Activated naive CD4-positive, alpha-beta T cell treated with anti-CD3 and anti-CD28 coated beads for 36 hours (primary cell): ENCODE measurements around the gene CGN. TPM values are rescaled to one million over a fixed set of nuclear protein-coding genes. Genes with fewer than 3 reads are reported as not detected.
"Not testable (repeated sequence)": the region's sequence is repeated elsewhere in the genome, so short reads cannot be mapped to it uniquely, and the experiment has no call there.

Source experiments
- CTCF ChIA-PET: fragments of 350-600 bp; sonication (Branson Sonifier 250); formaldehyde crosslinking; loops from one replicate; lab custom pipeline; 2021; ENCODE audit warnings: antibody characterized with exemption; lab: Charles Lee
- DNase-seq: peaks from one replicate; pipeline ENCODE4 v3.0.0-alpha.2; 2020
- H3K27ac Mint-ChIP-seq: one replicate; pipeline ENCODE4 v1.8.0; 2021; ENCODE audit warnings: mild to moderate bottlenecking, mixed read lengths
- H3K27me3 Mint-ChIP-seq: one replicate; pipeline ENCODE4 v1.8.0; 2021; ENCODE audit warnings: low read depth, mixed read lengths
- H3K36me3 Mint-ChIP-seq: one replicate; pipeline ENCODE4 v1.8.0; 2021; ENCODE audit warnings: low read depth, mixed read lengths
- H3K4me1 Mint-ChIP-seq: one replicate; pipeline ENCODE4 v1.8.0; 2021; ENCODE audit warnings: low read depth, mixed read lengths
- H3K4me3 Mint-ChIP-seq: one replicate; pipeline ENCODE4 v1.8.0; 2021; ENCODE audit warnings: mild to moderate bottlenecking, moderate library complexity, mixed read lengths
- H3K9me3 Mint-ChIP-seq: one replicate; pipeline ENCODE4 v1.8.0; 2021; ENCODE audit warnings: mixed read lengths
- intact Hi-C: fragments of 100-400 bp; cut with micrococcal nuclease; formaldehyde crosslinking; loops from one replicate; pipeline ENCODE4 v1.15.1; 2023
- total RNA-seq, 2 experiments: library from RNA; stranded (reverse); gene quantifications; one replicate each; pipeline ENCODE4 v1.2.3, GENCODE V29; 2021

Gene CGN
- total RNA-seq, 2 experiments from 2014 or later, result 0.62 to 1.5 TPM

GRCh38 chr1:151513626-151514121 lies 2.5 kb downstream of the CGN start:
- no peak for DNase-seq
- H3K9me3 Mint-ChIP-seq, result no peaks in the 10 kb centered on the region
- H3K36me3 Mint-ChIP-seq, result no peaks in the 10 kb centered on the region
- no peaks in the 10 kb centered on the region for H3K27me3 Mint-ChIP-seq
- no peak overlapping the region for H3K4me3 Mint-ChIP-seq
- intact Hi-C loops, result loop anchor here (5.0 kb wide), 1 partner anchor 231 kb away; the partner anchor contains the start of gene ZNF687
- H3K27ac Mint-ChIP-seq, result no peak overlapping the region
- CTCF ChIA-PET, result no interaction called here
- H3K4me1 Mint-ChIP-seq, result peaks cover 25% of the 10 kb centered on the region

GRCh38 chr1:151514366-151514765 lies 3.2 kb downstream of the CGN start:
- intact Hi-C loops, result loop anchor here (5.0 kb wide), 1 partner anchor 232 kb away; the partner anchor contains the start of gene ZNF687
- CTCF ChIA-PET, result interaction anchor here (0.6 kb wide), 1 partner anchor 10 kb away, joined by 4 read pairs; no protein-coding TSS in a partner anchor
- no peaks in the 10 kb centered on the region for H3K36me3 Mint-ChIP-seq
- H3K9me3 Mint-ChIP-seq, result no peaks in the 10 kb centered on the region
- H3K4me3 Mint-ChIP-seq, result no peak overlapping the region
- no peak for DNase-seq
- H3K4me1 Mint-ChIP-seq, result peaks cover 25% of the 10 kb centered on the region
- H3K27me3 Mint-ChIP-seq, result no peaks in the 10 kb centered on the region
- H3K27ac Mint-ChIP-seq, result no peak overlapping the region

- Mint-ChIP-seq H3K4me3 (no peak overlapping the region), H3K9me3 (no peaks in the 10 kb centered on the region), H3K4me1 (peaks cover 25% of the 10 kb centered on the region), H3K27ac (no peak overlapping the region), H3K27me3 (no peaks in the 10 kb centered on the region), H3K36me3 (no peaks in the 10 kb centered on the region)
- DNase-seq, result no peak
- CTCF ChIA-PET, result no interaction called here
- intact Hi-C loops, result no loop called here
Observed at GRCh38 chr1:151515265-151515664, 4.1 kb downstream of the CGN start.

GRCh38 chr1:151516031-151516511 lies 4.9 kb downstream of the CGN start:
- Mint-ChIP-seq H3K27me3 (no peaks in the 10 kb centered on the region), H3K36me3 (no peaks in the 10 kb centered on the region), H3K4me1 (peaks cover 20% of the 10 kb centered on the region), H3K4me3 (no peak overlapping the region), H3K9me3 (no peaks in the 10 kb centered on the region), H3K27ac (no peak overlapping the region)
- CTCF ChIA-PET, result interaction anchor here (0.9 kb wide), 1 partner anchor 17 kb away, joined by 3 read pairs; no protein-coding TSS in a partner anchor
- DNase-seq, result no peak
- intact Hi-C loops, result no loop called here

- H3K4me1 Mint-ChIP-seq, result peaks cover 5% of the 10 kb centered on the region
- H3K9me3 Mint-ChIP-seq, result no peaks in the 10 kb centered on the region
- no peaks in the 10 kb centered on the region for H3K36me3 Mint-ChIP-seq
- no peak overlapping the region for H3K27ac Mint-ChIP-seq
- no peak for DNase-seq
- H3K4me3 Mint-ChIP-seq, result no peak overlapping the region
- intact Hi-C loops, result no loop called here
- CTCF ChIA-PET, result no interaction called here
- no peaks in the 10 kb centered on the region for H3K27me3 Mint-ChIP-seq
Observed at GRCh38 chr1:151518431-151518830, 7.2 kb downstream of the CGN start.

- H3K27ac Mint-ChIP-seq, result no peak overlapping the region
- H3K27me3 Mint-ChIP-seq, result no peaks in the 10 kb centered on the region
- H3K9me3 Mint-ChIP-seq, result no peaks in the 10 kb centered on the region
- intact Hi-C loops, result no loop called here
- no peak for DNase-seq
- H3K4me1 Mint-ChIP-seq, result peaks cover 2% of the 10 kb centered on the region
- H3K36me3 Mint-ChIP-seq, result no peaks in the 10 kb centered on the region
- CTCF ChIA-PET, result no interaction called here
- H3K4me3 Mint-ChIP-seq, result no peak overlapping the region
Observed at GRCh38 chr1:151518936-151519335, 7.7 kb downstream of the CGN start.

GRCh38 chr1:151519667-151520066 lies 8.5 kb downstream of the CGN start:
- Mint-ChIP-seq H3K9me3 (no peaks in the 10 kb centered on the region), H3K27ac (no peak overlapping the region), H3K36me3 (no peaks in the 10 kb centered on the region), H3K4me3 (no peak overlapping the region), H3K27me3 (no peaks in the 10 kb centered on the region), H3K4me1 (no peaks in the 10 kb centered on the region)
- CTCF ChIA-PET, result interaction anchor here (2.2 kb wide), 1 partner anchor 9 kb away, joined by 8 read pairs; the partner anchor contains the start of gene CGN
- DNase-seq, result no peak
- intact Hi-C loops, result no loop called here

GRCh38 chr1:151520359-151520758 lies 9.2 kb downstream of the CGN start:
- H3K9me3 Mint-ChIP-seq, result no peaks in the 10 kb centered on the region
- H3K27me3 Mint-ChIP-seq, result no peaks in the 10 kb centered on the region
- H3K4me1 Mint-ChIP-seq, result no peaks in the 10 kb centered on the region
- intact Hi-C loops, result no loop called here
- no peak for DNase-seq
- H3K4me3 Mint-ChIP-seq, result no peak overlapping the region
- H3K36me3 Mint-ChIP-seq, result no peaks in the 10 kb centered on the region
- CTCF ChIA-PET, result interaction anchor here (1.1 to 2.2 kb wide), 2 partner anchors 10 to 214 kb away, joined by 3 to 8 read pairs; partner anchors contain the start of gene CGN
- H3K27ac Mint-ChIP-seq, result no peak overlapping the region

- H3K9me3 Mint-ChIP-seq, DNase-seq, H3K27ac Mint-ChIP-seq, H3K4me1 Mint-ChIP-seq, H3K36me3 Mint-ChIP-seq, intact Hi-C loops, H3K27me3 Mint-ChIP-seq, H3K4me3 Mint-ChIP-seq: not testable (repeated sequence)
- CTCF ChIA-PET, result interaction anchor here (0.7 kb wide), 1 partner anchor 97 kb away, joined by 6 read pairs; no protein-coding TSS in a partner anchor
Observed at GRCh38 chr1:151522427-151522826, 11.2 kb downstream of the CGN start.

- Mint-ChIP-seq H3K27ac (no peak overlapping the region), H3K27me3 (no peaks in the 10 kb centered on the region), H3K4me1 (no peaks in the 10 kb centered on the region), H3K9me3 (no peaks in the 10 kb centered on the region), H3K4me3 (no peak overlapping the region), H3K36me3 (no peaks in the 10 kb centered on the region)
- CTCF ChIA-PET, result no interaction called here
- no peak for DNase-seq
- intact Hi-C loops, result no loop called here
Observed at GRCh38 chr1:151523326-151523725, 12.1 kb downstream of the CGN start.

GRCh38 chr1:151524736-151525135 lies 13.5 kb downstream of the CGN start:
- DNase-seq, result no peak
- CTCF ChIA-PET, result interaction anchor here (0.6 to 1.2 kb wide), 3 partner anchors 12 to 312 kb away, joined by 3 to 4 read pairs (median 3); no protein-coding TSS in a partner anchor
- intact Hi-C loops, result no loop called here
- no peaks in the 10 kb centered on the region for H3K36me3 Mint-ChIP-seq
- no peaks in the 10 kb centered on the region for H3K9me3 Mint-ChIP-seq
- H3K27ac Mint-ChIP-seq, result no peak overlapping the region
- H3K4me3 Mint-ChIP-seq, result no peak overlapping the region
- no peaks in the 10 kb centered on the region for H3K27me3 Mint-ChIP-seq
- H3K4me1 Mint-ChIP-seq, result no peaks in the 10 kb centered on the region

- Mint-ChIP-seq H3K4me1 (no peaks in the 10 kb centered on the region), H3K27me3 (no peaks in the 10 kb centered on the region), H3K36me3 (no peaks in the 10 kb centered on the region), H3K27ac (no peak overlapping the region), H3K9me3 (no peaks in the 10 kb centered on the region), H3K4me3 (no peak overlapping the region)
- no peak for DNase-seq
- CTCF ChIA-PET, result no interaction called here
- intact Hi-C loops, result no loop called here
Observed at GRCh38 chr1:151526735-151527525, 15.7 kb downstream of the CGN start.
